Measurements from ENCODE around the gene RBM38. TPM values are rescaled to one million over a fixed set of nuclear protein-coding genes. Genes with fewer than 3 reads are reported as not detected.
A peak's percentile ranks its signal among the peaks of the same experiment; 100 is the strongest.
"Not testable (repeated sequence)": the region's sequence is repeated elsewhere in the genome, so short reads cannot be mapped to it uniquely, and the experiment has no call there.

RBM38 gene
- total RNA-seq, 6 experiments from 2014 or later = 3.7 to 5.7 (median 4.6) TPM

- Mint-ChIP-seq H3K36me3 (ENCODE audit: low read depth) (peaks cover 17% of the 10 kb centered on the region), H3K27ac (peak overlapping the region; percentile 51), H3K27me3 (ENCODE audit: insufficient read depth) (no peaks in the 10 kb centered on the region; the same call in 1 of the 2 replicates), H3K4me1 (ENCODE audit: low read depth) (peaks cover 30% of the 10 kb centered on the region), H3K4me3 (peak overlapping the region; percentile 46; the same call in 1 of the 2 replicates), H3K9me3 (no peaks in the 10 kb centered on the region)
- no peak for TF ChIP-seq CTCF (IDR thresholded peaks at IDR 0.05)
- no peak for DNase-seq
Observed at GRCh38 chr20:57350081-57350710, 41.0 kb upstream of the RBM38 start.

GRCh38 chr20:57350726-57351041, 40.5 kb upstream of the RBM38 start:
- peaks cover 30% of the 10 kb centered on the region for H3K4me1 Mint-ChIP-seq (ENCODE audit: low read depth)
- H3K27ac Mint-ChIP-seq = peak overlapping the region; percentile 91
- not testable (repeated sequence) for H3K9me3 Mint-ChIP-seq; H3K27me3 Mint-ChIP-seq (ENCODE audit: insufficient read depth); DNase-seq
- peak overlapping the region; percentile 97; the same call in 1 of the 2 replicates for H3K4me3 Mint-ChIP-seq
- H3K36me3 Mint-ChIP-seq (ENCODE audit: low read depth) = peaks cover 20% of the 10 kb centered on the region

- Mint-ChIP-seq H3K4me1 (ENCODE audit: low read depth) (peaks cover 30% of the 10 kb centered on the region), H3K36me3 (ENCODE audit: low read depth) (peaks cover 24% of the 10 kb centered on the region), H3K27ac (peak within 1 kb of the TSS; percentile 91), H3K27me3 (ENCODE audit: insufficient read depth) (no peaks in the 10 kb centered on the region; the same call in 1 of the 2 replicates), H3K9me3 (no peaks in the 10 kb centered on the region), H3K4me3 (peak within 1 kb of the TSS; percentile 97)
- no peak for TF ChIP-seq CTCF (IDR thresholded peaks at IDR 0.05)
- peak; percentile 91 for DNase-seq
Observed at GRCh38 chr20:57351042-57351783, 40.0 kb upstream of the RBM38 start, which contains the start of gene RAE1. RAE1 (plus strand) TSS chr20:57351255; CDS start chr20:57354039, 2,784 bp downstream.

- Mint-ChIP-seq H3K27ac (peak overlapping the region; percentile 91; the same call in 1 of the 2 replicates), H3K27me3 (ENCODE audit: insufficient read depth) (no peaks in the 10 kb centered on the region; the same call in 1 of the 2 replicates), H3K36me3 (ENCODE audit: low read depth) (peaks cover 24% of the 10 kb centered on the region), H3K4me1 (ENCODE audit: low read depth) (peaks cover 29% of the 10 kb centered on the region), H3K9me3 (no peaks in the 10 kb centered on the region), H3K4me3 (peak overlapping the region; percentile 97)
- no peak for DNase-seq
- TF ChIP-seq CTCF (IDR thresholded peaks at IDR 0.05) = no peak
Observed at GRCh38 chr20:57352305-57352704, 38.9 kb upstream of the RBM38 start.

- H3K27me3 Mint-ChIP-seq (ENCODE audit: insufficient read depth) = no peaks in the 10 kb centered on the region; the same call in 1 of the 2 replicates
- no peak overlapping the region for H3K27ac Mint-ChIP-seq
- no peak for TF ChIP-seq CTCF (IDR thresholded peaks at IDR 0.05)
- no peaks in the 10 kb centered on the region for H3K9me3 Mint-ChIP-seq
- no peak for DNase-seq
- H3K4me1 Mint-ChIP-seq (ENCODE audit: low read depth) = peaks cover 26% of the 10 kb centered on the region
- peaks cover 24% of the 10 kb centered on the region for H3K36me3 Mint-ChIP-seq (ENCODE audit: low read depth)
- H3K4me3 Mint-ChIP-seq = no peak overlapping the region
Observed at GRCh38 chr20:57353351-57353750, 37.8 kb upstream of the RBM38 start.

- Mint-ChIP-seq H3K27me3 (ENCODE audit: insufficient read depth) (no peaks in the 10 kb centered on the region), H3K27ac (no peak overlapping the region), H3K9me3 (no peaks in the 10 kb centered on the region), H3K36me3 (ENCODE audit: low read depth) (peaks cover 30% of the 10 kb centered on the region), H3K4me1 (ENCODE audit: low read depth) (peaks cover 11% of the 10 kb centered on the region), H3K4me3 (peak overlapping the region; percentile 50; the same call in 1 of the 2 replicates)
- DNase-seq = peak; percentile 87
- no peak for TF ChIP-seq CTCF (IDR thresholded peaks at IDR 0.05)
Observed at GRCh38 chr20:57361517-57361916, 29.7 kb upstream of the RBM38 start.

Measured in HFFc6 (cell line).